ENCODE data around the gene PSMA6.
"Not testable (repeated sequence)": the region's sequence is repeated elsewhere in the genome, so short reads cannot be mapped to it uniquely, and the experiment has no call there.

The PSMA6 gene

DNA sequence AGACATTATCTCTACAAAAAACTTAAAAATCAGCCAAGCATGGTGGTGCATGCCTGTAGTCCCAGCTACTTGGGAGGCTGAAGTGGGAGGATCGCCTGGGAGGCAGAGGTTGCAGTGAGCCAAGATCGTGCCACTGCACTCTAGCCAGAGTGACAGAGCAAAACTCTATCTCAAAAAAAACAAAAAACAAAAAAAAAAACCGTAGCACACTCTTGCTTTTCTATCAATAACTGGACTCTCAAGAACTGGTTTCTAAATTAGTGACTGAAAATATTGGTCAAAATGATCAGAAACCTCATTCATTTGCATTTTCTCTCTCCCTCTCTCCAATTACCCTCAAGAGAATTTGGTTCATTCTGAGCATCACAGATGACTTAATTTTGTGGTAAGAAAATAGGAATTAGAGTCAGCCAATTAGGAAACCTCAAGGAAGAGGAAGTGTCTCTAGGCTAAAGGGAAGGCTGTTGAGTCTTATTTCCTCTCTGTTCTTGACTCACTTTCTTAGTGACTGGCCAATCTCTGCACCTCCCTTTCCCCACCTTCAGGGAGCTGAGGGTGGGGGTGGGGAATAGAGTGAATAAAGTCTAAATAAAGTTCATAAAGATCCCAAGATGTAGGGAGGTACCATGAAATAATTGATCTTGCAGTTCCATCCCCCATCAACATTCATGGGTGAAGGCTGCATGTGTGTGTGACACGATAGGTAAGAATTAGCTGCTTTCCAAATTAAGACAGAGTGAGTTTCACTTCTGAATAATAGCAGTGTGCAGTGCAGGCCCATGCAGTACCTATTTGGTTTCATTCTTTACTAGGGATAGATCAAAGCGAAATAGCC lies 6.8 kb upstream of the PSMA6 start:
- DNase-seq = no peak

DNA sequence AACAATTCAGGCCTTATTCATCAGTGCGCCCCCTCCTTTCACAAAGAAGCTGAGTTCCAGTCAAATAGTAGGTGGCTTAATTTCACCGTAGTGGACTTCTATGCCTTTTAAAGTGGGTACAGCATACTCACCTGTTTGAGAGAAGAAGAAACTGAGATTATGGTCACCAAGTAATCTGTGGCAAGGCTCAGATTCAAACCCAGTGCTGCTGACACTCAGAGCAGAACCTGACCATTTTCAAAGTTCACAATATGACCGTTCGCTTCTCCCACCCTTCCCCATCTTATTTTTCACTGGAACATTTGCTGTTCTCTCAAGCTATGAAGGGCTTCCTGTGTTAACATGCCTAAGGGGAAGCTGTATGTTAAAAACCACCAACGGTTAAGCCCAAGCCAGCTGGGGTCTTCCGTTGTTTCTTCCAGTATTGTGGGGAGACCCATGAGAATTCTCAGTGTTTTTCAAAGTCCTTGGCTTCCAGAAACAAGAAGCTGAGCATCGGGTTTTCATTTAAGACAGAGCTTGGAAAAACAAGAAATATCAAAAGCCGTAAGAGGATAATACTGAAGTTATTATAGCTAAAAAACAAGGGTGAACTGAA lies 6.1 kb upstream of the PSMA6 start:
- no peak for DNase-seq

DNA sequence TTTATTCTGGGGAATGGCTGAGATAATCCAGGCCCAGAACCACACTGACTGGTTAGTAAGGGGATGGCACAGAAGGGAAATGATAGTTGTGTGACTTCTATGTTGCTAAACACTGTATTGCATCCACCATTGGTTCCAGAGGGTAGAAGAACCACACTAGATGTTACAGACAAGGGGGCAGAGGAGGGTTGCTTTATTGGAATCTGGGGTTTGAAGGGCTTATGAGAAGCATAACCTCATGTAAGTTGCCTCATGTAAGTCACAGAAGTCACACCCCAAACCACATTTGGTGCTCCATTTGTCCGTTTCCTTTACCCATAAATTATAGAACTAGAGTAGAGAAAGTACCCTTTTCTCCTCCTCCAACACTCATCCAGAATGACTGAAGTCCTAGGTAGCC lies 5.5 kb upstream of the PSMA6 start:
- DNase-seq = no peak

DNA sequence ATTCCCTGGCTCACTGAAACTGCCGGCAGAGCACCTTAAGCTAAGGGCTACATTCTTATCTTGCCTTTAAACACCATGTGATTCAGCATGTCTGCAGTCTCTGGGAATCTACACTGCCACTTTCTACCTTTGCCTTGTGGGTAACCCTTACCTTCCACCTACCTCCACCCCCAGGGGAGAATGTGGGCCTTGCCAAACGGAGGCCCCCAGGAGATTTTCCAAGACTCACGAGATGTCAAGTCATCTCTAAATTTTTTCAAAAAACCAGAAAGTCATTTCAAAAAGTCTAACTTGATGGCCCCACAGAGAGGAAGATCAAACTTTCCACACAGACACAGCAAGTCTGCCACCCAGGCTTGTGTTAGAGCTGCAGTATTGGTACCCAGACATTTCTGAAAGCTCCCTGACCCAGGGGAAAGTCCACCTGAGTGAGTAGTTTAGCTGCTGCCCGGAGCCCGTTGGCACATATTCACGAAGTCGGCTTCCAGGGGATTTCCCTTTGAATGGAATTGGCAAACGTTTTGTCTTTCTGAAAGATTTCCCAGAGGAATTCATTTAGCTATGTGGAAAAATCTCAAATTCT lies 4.7 kb upstream of the PSMA6 start:
- DNase-seq = no peak

DNA sequence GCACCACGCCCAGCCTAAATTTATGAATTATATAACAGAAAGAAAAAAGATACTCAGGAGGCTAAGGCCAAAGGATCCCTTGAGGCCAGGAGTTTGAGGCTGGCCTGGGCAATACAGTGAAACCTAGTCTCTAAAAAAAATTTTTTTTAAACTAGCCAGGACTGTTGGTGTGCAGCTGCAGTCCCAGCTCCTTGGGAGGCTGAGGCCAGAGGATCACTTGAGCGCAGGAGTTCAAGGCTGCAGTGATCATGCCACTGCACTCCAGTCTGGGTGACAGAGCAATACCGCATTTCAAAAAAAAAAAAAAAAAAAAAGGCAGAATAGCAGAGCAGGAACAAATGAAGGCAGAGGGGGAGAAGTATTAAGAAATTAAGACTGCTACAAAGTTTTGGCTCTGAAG lies 2.6 kb upstream of the PSMA6 start:
- DNase-seq = no peak

DNA sequence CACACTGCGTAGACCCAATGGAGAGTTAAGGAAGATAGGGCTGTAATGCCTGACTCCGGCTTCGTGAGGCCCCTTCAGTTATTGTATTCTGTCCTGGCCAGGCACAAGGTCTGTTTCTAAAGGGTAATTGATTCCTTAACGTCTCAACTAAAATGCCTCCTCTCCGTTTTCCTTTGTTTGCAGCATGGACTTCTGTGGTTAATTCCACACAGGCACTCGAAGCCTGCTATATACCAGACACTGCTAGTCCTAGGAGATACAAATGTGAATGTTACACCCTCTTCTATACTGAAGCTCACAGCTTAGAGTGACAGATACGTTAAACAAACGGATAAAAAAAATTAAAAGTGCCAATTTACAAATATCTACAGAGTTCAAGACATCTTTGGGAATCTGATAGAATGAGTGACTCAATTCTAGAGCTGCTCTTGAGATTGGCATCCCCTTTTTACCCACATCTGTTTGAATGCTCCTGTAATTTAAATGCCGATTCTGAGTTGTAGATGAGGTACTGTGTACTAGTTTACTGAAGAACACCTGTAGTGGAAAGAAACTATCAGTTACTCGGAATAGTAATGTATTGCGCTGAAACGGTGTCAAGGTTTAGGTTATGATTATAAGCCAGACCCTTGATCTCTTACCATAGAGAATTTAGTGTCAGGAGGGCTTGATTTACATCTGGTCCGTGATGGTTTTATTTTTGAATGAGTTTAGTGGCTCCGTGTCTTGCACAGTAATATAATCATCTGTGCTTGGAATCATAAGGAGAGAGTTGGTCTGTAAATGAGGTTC lies 784 bp downstream of the PSMA6 start:
- no peak for DNase-seq

DNA sequence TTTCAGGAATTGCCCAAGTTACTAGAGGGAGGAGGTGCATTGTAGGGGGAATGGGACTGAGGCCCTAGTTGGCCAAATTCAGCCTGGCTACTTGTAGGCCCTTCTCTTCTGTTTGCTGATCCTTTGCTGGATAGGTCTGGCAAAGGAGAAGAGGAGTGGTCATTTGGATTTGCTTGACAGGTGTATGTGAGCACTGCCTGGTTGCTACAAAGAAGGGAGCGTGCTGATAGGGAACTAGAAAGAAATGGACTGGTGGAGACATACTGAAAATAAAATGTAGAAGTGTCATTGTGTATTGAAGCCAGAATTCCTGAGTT lies 3.6 kb downstream of the PSMA6 start:
- DNase-seq = no peak

DNA sequence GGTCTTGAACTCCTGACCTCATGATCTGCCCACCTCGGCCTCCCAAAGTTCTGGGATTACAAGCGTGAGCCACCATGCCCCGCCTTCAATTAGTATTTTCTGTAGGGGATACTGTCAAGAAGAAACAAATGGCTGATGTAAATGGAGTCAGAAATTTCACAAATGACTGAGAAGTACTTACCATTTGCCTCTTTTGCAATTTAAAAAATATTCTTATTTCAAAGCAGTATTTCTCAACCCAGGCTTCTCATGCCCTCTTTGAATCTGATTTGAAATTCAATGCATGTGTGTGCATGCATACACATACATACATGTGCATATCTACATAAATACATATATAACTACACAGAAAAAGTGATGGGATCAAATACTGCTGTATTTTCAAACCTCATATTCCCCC lies 4.4 kb downstream of the PSMA6 start:
- DNase-seq = no peak

DNA sequence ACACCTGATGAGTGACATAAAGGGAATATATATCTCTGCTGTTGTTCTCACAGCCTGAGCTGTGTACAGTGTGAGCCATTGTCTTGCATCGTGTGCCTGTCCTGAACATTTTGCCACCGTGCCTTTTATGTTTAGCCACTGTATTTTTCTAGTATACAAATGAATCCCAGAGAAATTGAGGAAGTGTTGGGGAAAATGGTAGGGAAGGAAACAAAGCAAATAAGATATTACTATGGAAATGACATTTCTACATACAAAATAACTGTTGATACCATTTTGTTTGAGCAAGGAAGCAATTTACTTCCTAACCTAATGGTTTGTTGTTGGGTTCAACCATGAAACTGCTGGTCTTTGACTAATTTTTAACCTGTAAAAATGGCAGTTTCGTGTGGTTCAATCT lies 5.5 kb downstream of the PSMA6 start:
- no peak for DNase-seq

DNA sequence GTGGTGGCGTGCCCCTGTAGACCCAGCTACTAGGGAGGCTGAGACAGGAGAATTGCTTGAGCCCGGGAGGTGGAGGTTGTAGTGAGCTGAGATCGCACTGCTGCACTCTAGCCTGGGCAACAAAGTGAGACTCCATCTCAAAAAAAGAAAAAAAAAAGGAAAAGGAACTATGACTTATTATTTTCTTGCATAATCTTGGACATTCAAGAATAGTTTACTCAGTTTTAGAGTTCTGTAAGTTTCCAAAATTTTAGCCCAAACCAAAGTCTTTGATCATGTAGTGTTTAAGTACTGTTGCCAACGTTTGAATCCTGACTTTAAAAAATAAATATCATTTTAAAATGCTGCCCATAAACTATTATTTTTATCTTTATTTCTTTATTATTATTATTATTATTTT lies 6.2 kb downstream of the PSMA6 start:
- no peak for DNase-seq

DNA sequence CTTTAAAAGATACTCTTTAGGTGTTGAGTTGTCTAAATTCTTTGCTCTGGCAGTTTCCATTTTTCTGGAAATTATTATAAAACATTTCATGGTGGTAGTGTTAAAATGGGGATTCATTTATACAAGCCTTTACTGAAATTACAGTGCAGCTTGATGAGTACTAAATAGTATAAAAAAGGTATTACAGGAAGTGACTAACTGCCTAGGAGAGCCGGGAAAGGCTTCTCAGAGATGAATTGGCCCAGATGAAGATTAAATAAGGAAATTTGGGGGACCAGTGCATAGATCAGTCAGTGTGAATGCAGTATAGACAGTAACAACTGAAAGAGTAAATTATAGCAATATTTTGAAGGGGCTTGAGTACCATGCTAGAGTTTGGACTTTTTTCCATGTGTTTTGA lies 7.5 kb downstream of the PSMA6 start:
- no peak for DNase-seq

DNA sequence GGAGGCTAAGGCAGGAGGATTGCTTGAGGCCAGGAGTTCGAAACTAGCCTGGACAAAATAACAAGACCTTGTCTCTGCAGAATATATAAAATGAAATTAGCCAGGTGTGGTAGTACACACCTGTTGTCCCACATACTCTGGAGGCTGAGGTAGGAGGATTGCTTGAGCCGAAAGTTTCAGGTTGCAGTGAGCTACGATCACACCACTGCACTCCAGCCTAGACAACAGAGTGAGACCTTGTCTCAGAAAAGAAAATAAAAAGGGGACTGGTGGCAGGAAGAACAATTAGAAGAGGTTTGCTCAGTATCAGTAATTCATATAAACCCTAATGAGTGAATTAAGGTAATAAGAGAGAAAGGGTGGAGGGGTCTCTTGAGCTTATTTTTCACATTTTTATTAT lies 8.0 kb downstream of the PSMA6 start:
- DNase-seq = no peak

DNA sequence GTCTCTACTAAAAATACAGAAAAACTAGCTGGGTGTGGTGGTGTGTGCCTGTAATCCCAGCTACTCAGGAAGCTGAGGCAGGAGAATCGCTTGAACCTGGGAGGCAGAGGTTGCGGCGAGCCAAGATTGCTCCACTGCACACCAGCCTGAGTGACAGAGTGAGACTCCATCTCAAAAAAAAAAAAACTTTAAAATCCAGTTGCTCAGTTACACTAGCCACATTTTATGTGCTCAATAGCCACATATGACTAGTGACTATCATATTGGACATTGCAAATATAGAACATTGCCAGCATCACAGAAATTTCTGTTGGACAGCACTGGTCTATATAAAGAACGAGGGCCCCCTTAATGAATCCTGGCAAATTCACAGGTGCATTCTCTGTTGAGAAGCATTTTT lies 9.2 kb downstream of the PSMA6 start:
- DNase-seq = not testable (repeated sequence)

DNA sequence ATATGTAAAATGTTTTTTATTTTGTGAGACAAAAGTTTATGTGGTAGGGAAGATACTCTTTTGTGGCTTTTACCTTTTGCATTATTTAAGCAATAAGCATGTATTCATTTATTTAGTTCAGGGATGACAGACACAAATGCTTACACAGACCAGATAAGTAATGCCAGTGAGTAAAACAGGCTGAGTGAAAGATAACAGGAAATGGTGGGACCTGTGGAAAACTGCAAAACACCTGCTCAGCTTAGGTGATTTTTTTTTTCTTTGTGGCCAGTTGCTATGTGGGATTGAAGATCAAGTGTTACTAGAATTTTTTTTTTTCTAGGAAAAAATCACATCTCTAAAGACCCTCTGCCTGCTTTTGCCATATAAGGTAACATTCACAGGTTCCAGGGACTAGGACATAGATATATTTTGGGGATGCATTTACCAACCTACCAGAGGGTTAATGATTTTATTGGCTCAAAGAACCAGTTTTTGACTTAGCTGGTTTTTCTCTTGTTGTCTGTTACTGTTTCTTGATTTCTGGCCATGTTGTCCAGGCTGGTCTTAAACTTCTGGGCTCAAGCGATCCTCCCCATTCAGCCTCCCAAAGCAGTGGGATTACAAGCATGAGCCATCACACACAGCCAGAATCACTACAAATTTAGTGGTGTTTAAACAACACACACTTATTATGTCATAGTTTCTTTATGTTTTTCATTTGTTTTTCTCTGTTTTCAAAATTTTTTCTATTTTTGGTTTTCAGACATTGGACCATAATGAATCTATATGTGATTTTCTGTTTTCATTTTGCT lies 9.8 kb downstream of the PSMA6 start:
- no peak for DNase-seq

DNA sequence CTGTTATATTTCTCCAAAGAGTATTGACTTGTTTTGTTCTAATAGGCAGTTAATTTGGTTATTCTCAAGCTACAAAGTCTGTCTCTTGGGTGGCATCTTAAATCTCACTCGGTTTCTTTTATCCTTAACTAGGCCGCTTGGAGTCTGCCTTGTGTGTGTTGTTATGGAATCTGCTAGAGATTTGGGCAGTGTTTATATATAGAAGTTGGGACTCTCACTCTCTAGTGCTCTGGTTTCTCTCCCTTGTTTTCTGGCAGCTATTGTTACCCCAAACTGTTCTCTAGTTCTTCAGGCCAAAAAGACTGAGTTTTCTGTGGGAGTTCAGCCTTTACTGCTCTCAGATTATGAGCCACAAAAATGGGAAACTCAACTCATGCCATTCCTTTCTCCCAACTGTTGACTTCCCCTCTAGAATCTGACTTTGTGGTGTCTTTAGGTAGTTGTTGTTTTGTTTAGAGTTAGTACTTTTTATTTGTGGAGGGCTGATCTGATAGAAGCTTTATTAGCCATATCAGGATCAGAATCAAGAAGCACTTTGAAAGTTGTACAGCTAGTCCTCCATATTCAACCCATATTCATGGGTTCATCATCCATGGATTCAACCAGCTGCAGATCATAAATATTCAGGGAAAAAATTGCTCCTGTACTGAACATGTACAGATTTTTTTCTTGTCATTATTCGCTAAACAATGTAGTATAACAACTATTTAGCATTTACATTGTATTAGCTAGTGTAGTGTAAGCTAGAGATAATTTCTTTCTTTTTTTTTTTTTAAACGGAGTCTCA lies 11.2 kb downstream of the PSMA6 start:
- DNase-seq = no peak

DNA sequence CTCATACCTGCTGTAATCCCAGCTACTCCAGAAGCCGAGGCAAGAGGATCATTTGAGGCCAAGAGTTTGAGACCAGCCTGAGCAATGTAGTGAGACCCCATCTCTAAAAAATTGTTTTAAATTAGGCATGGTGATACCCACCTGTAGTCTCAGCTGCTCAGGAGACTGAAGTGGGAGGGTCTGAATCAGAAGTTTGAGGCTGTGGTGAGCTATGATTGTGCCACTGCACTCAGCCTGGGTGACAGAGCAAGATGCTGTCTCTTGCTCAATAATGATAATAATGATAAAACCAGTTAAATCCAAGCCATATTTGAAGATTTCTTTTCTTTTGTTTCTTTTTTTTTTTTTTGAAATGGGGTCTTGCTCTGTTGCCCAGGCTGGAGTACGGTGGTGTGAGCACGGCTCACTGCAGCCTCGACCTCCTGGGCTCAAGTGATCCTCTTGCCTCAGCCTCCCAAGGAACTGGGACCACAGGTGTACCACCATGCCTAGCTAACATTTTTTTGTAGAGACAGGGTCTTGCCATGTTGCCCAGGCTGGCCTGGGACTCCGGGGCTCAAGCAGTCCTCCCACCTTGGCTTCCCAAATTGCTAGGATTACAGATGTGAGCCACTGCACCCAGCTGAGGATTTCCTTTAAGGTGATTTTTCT lies 12.8 kb downstream of the PSMA6 start:
- DNase-seq = no peak

DNA sequence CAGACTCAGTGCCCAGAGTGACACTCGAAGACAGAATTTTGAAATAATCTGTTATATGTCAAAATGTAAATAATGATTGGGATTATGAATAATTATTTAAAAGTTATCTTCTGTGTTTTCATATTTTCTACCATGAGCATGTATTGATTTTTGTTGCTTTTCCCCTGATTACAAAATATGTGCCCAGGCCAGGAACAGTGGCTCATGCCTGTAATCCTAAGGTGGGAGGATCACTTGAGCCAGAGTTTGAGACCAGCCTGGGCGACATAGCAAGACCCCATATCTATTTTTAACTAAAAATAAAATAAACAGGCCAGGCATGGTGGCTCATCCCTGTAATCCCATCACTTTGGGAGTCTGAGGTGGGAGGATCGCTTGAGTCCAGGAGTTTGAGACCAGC lies 13.5 kb downstream of the PSMA6 start:
- no peak for DNase-seq

DNA sequence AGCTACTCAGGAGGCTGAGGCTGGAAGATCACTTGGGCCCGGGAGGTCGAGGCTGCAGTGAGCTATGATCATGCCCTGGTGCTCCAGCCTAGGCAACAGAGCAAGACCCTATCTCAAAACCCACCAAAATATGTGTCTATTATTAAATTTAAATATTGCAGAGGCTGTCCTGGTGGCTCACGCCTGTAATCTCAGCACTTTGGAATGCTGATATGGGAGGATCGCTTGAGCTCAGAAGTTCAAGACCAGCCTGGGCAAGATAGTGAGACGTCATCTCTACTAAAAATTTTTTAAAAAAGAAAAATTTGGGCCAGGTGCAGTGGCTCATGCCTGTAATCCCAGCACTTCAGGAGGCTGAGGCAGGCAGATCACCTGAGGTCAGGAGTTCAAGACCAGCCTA lies 13.9 kb downstream of the PSMA6 start:
- DNase-seq = no peak

DNA sequence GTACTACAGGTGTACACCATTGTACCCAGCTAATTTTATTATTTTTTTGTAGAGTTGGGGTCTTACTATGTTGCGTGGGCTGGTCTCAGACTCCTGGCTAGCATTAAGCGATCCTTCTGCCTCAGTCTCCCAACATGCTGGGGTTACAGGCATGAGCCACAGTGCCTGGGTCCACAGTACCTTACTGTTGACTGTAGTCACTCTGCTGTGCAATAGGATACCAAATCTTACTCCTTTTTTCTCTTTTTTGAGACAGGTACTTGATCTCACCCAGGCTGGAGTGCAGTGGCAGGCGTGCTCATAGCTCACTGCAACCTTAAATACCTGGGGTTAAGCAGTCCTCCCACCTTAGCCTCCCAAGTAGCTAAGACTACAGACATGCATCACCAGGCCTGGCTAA lies 25.6 kb downstream of the PSMA6 start:
- DNase-seq = no peak

DNA sequence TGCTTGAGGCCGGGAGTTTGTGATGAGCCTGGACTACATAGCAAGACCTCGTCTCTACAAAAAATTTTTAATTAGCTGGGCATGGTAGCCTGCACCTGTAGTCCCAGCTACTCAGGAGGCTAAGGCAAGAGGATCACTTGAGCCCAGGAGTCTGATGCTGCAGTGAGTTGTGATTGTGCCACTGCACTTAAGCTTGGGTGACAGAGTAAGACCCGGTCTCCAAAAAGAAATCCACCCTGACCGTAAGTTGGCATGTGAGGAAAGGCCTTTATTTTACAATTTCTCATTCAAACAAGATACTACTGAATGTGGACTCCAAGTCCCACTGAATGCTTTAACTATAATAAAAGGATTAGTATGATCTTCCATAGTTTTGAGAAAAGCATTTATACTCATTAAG lies 27.3 kb downstream of the PSMA6 start:
- DNase-seq = no peak

DNA sequence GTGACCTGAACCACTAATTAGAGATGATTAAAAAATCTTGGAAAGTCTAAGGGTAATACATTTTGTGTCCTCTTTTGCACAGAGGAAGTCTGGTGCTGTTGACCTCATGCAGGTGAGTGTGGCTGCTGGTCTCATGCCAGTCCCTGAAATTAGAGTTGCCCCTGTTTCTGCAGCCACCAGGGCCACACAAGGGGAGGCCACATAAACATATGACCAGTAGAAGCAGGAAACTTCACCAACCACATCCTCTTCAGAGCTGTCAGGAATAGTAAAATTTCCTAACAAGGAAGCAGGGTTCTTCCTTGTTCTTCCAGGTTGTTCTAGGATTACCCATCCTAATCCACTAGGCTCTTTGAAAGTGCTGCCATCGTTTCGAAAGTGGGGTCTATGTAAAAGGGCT lies 28.3 kb downstream of the PSMA6 start:
- DNase-seq = no peak

DNA sequence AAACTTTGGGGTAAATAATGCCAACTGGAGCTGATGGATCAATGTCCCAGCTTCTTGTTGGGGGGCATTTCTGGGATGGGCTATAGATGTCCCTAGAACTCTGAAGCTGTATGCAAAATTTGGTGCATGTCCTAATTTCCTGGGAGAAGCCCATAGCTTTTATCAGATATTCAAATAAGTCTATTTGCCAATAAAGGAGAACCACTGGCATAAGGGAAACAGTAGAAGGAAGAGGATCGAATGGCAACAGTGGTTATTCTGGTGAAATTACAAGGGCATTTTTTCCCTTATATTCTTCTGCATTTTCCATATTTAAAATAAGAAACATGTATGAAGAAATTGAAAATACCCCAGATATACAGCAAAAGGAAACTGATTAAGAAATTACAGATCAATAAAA lies 34.2 kb downstream of the PSMA6 start:
- no peak for DNase-seq

Data from NCI-H1694 (cell line).